Measurements from ENCODE around the gene DPF3.

DNA sequence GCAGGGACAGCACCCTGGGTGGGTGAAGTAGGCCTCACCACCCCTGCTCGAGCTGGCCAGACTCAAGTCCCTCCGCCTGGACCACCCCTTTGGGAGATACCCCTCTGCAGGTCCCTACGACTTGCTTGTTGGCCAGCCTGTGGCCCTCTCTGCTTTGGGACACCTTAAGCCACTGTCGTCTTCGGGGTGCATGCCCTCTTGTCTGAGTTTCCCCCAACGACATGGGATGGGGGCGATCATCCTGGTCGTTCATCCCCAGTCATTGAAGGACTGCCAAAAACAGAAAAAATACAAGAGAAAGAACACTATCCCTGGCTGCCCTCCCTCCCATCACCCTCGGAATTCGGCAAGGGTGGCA, 151.1 kb downstream of the DPF3 start:
- TF ChIP-seq, protein P1, sequence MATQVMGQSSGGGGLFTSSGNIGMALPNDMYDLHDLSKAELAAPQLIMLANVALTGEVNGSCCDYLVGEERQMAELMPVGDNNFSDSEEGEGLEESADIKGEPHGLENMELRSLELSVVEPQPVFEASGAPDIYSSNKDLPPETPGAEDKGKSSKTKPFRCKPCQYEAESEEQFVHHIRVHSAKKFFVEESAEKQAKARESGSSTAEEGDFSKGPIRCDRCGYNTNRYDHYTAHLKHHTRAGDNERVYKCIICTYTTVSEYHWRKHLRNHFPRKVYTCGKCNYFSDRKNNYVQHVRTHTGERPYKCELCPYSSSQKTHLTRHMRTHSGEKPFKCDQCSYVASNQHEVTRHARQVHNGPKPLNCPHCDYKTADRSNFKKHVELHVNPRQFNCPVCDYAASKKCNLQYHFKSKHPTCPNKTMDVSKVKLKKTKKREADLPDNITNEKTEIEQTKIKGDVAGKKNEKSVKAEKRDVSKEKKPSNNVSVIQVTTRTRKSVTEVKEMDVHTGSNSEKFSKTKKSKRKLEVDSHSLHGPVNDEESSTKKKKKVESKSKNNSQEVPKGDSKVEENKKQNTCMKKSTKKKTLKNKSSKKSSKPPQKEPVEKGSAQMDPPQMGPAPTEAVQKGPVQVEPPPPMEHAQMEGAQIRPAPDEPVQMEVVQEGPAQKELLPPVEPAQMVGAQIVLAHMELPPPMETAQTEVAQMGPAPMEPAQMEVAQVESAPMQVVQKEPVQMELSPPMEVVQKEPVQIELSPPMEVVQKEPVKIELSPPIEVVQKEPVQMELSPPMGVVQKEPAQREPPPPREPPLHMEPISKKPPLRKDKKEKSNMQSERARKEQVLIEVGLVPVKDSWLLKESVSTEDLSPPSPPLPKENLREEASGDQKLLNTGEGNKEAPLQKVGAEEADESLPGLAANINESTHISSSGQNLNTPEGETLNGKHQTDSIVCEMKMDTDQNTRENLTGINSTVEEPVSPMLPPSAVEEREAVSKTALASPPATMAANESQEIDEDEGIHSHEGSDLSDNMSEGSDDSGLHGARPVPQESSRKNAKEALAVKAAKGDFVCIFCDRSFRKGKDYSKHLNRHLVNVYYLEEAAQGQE (IDR thresholded peaks at IDR 0.05; ENCODE audit: low read depth), result no peak
- TF ChIP-seq NFIC (IDR thresholded peaks at IDR 0.05) (no peak), EGR1 (IDR thresholded peaks at IDR 0.05) (no peak), EP300 (IDR thresholded peaks at IDR 0.05; ENCODE audit: borderline replicate concordance) (no peak), YY1 (IDR thresholded peaks at IDR 0.05; ENCODE audit: low read depth) (no peak), RAD21 (IDR thresholded peaks at IDR 0.05; ENCODE audit: low read depth) (no peak), CREB1 (IDR thresholded peaks at IDR 0.05; ENCODE audit: low read depth) (no peak), TCF12 (IDR thresholded peaks at IDR 0.05; ENCODE audit: low read depth) (no peak), TAF1 (IDR thresholded peaks at IDR 0.05; ENCODE audit: low read depth) (no peak), TEAD4 (IDR thresholded peaks at IDR 0.05) (no peak), CEBPB (IDR thresholded peaks at IDR 0.05) (no peak)
- TF ChIP-seq, protein P2, sequence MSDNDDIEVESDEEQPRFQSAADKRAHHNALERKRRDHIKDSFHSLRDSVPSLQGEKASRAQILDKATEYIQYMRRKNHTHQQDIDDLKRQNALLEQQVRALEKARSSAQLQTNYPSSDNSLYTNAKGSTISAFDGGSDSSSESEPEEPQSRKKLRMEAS (IDR thresholded peaks at IDR 0.05), result no peak
